COLO829 (cell line): ENCODE data around the gene MAGI3.

Source experiments
- DNase-seq: peaks from one replicate; pipeline ENCODE4 v3.0.0; 2012; ENCODE audit warnings: low spot score

MAGI3 gene

GRCh38 chr1:113389953-113390834 lies at the start of gene MAGI3:
MAGI3 (plus strand) TSS chr1:113390515; CDS start chr1:113391034, 519 bp downstream.
- DNase-seq, result peak; percentile 67

- no peak for DNase-seq
Observed at GRCh38 chr1:113353580-113353979, 36.7 kb upstream of the MAGI3 start.

GRCh38 chr1:113363935-113364334 lies 26.4 kb upstream of the MAGI3 start:
- no peak for DNase-seq

- DNase-seq, result no peak
Observed at GRCh38 chr1:113369040-113369439, 21.3 kb upstream of the MAGI3 start.

GRCh38 chr1:113369699-113370098 lies 20.6 kb upstream of the MAGI3 start:
- no peak for DNase-seq

GRCh38 chr1:113370868-113371267 lies 19.4 kb upstream of the MAGI3 start:
- DNase-seq, result no peak

- no peak for DNase-seq
Observed at GRCh38 chr1:113372546-113372945, 17.8 kb upstream of the MAGI3 start.

- no peak for DNase-seq
Observed at GRCh38 chr1:113373644-113374043, 16.7 kb upstream of the MAGI3 start.

GRCh38 chr1:113375878-113376277 lies 14.4 kb upstream of the MAGI3 start:
- DNase-seq, result no peak

- DNase-seq, result no peak
Observed at GRCh38 chr1:113380075-113380474, 10.2 kb upstream of the MAGI3 start.

GRCh38 chr1:113388017-113388620 lies 2.2 kb upstream of the MAGI3 start:
- no peak for DNase-seq

GRCh38 chr1:113388621-113389358 lies 1.5 kb upstream of the MAGI3 start:
- DNase-seq, result peak; percentile 10

- DNase-seq, result no peak
Observed at GRCh38 chr1:113389359-113389952, 859 bp upstream of the MAGI3 start.

GRCh38 chr1:113390871-113391648 lies 745 bp downstream of the MAGI3 start:
- DNase-seq, result no peak

- DNase-seq, result no peak
Observed at GRCh38 chr1:113391649-113392271, 1.4 kb downstream of the MAGI3 start.

GRCh38 chr1:113392541-113393128 lies 2.3 kb downstream of the MAGI3 start:
- DNase-seq, result no peak

- DNase-seq, result no peak
Observed at GRCh38 chr1:113394043-113394862, 3.9 kb downstream of the MAGI3 start.

- no peak for DNase-seq
Observed at GRCh38 chr1:113394863-113395259, 4.5 kb downstream of the MAGI3 start.

- DNase-seq, result no peak
Observed at GRCh38 chr1:113396102-113396501, 5.8 kb downstream of the MAGI3 start.

GRCh38 chr1:113396585-113396984 lies 6.3 kb downstream of the MAGI3 start:
- no peak for DNase-seq
